ENCODE results near the gene ARHGAP42.

ARHGAP42 gene

DNA sequence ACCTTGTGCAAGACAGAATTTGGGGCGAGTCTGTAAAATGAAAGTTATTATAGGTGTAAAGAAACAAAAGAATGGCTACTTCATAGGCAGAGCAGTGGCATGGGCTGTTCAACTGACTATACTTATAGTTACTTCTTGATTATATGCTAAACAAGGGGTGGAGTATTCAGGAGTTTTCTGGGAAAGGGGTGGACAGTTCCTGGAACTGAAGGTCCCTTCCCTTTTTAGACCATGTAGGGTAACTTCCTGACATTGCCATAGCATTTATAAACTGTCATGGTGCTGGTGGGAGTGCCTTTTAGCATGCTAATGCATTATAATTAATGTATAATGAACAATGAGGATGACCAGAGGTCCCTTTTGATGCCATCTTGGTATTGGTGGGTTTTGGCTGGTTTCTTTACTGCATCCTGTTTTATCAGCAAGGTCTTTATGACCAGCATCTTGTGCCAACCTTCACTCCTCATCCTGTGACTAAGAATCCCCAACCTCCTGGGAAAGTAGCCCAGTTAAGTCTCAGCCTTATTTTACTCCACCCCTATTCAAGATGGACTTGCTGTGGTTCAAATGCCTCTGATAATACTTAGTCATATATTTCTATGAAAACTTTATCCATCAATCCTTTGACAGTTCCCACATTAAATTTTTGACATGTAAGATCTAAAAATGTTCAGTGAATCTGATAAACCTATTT, 118.6 kb downstream of the ARHGAP42 start:
- DNase-seq (ENCODE audit: low spot score), result no peak
- in situ Hi-C loops (cut with MboI; ENCODE audit: low pct_unique_long_range_greater_than_20kb, low sequenced_read_pairs, unreplicated experiment), result no loop called here
- TF ChIP-seq, protein P1, sequence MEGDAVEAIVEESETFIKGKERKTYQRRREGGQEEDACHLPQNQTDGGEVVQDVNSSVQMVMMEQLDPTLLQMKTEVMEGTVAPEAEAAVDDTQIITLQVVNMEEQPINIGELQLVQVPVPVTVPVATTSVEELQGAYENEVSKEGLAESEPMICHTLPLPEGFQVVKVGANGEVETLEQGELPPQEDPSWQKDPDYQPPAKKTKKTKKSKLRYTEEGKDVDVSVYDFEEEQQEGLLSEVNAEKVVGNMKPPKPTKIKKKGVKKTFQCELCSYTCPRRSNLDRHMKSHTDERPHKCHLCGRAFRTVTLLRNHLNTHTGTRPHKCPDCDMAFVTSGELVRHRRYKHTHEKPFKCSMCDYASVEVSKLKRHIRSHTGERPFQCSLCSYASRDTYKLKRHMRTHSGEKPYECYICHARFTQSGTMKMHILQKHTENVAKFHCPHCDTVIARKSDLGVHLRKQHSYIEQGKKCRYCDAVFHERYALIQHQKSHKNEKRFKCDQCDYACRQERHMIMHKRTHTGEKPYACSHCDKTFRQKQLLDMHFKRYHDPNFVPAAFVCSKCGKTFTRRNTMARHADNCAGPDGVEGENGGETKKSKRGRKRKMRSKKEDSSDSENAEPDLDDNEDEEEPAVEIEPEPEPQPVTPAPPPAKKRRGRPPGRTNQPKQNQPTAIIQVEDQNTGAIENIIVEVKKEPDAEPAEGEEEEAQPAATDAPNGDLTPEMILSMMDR (IDR thresholded peaks at IDR 0.05; ENCODE audit: extremely low read depth, insufficient read depth, missing control alignments), result no peak

DNA sequence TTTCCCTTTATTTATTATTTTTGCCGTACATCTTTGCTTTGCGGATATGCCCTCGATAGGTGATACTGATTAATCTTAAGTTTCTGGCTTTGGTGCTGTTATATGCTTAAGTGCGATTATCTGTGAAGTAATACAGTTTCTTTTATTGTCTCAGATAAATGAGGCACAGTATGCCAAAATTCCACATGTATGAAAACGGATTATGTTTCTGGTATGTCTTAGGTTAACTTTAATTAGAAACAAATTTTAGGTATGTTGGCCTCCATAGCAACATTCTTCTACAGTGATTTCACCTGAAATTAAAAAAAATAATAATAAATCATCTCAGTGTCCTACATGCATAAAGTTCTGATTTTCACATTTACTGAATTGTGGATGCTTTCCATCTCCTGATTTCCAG, 119.2 kb downstream of the ARHGAP42 start:
- in situ Hi-C loops (cut with MboI; ENCODE audit: low pct_unique_long_range_greater_than_20kb, low sequenced_read_pairs, unreplicated experiment), result no loop called here
- no peak for DNase-seq (ENCODE audit: low spot score)
- TF ChIP-seq, protein P1 (IDR thresholded peaks at IDR 0.05; ENCODE audit: extremely low read depth, insufficient read depth, missing control alignments), result no peak

DNA sequence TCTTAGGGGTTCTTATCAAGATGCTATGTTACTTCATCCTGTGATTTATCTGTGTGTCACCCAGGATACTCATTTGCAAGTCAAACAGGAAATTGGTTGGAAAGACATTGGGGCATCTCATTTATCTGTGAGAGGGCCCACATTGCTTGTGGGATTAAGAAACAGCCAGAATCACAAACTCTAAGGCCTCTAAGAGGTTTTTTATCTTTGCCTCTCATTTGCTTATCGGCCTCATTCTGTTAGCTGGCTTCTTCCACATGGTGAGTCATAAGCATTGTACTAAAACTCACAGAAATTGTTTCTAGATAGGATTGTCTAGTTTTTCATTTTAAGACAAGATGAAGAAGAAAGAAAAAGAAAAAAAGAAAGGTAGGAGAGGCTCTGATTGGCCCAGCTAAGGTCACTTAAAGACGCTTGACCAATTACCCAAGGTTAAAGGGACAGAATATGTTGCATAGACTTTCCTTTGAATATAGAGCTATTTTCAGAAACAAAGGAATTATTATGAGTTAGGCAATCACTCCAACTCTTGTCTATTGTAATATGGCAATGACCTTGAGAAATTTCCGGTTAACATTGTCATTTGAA, 121.9 kb downstream of the ARHGAP42 start:
- in situ Hi-C loops (cut with MboI; ENCODE audit: low pct_unique_long_range_greater_than_20kb, low sequenced_read_pairs, unreplicated experiment), result no loop called here
- no peak for DNase-seq (ENCODE audit: low spot score)
- TF ChIP-seq, protein P1 (IDR thresholded peaks at IDR 0.05; ENCODE audit: extremely low read depth, insufficient read depth, missing control alignments), result no peak

DNA sequence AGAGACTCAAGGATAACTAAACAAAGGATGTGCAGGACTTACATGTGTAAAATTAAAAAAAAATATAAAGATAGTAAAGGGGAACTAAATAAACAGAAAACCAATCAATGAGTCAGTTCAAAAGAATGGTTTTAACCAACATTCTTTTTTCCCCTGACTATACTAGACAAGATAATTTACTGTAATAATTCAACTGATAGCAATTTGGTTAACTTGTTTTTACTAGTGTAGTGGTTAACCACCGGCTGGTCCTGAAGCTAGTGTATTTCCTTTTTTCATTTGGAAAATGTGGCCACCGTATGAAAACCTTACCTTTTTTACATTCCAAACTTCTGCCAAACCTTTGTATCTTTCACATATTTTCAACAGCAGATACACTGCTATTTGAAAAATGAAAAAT, 123.1 kb downstream of the ARHGAP42 start:
- TF ChIP-seq, protein P1 (IDR thresholded peaks at IDR 0.05; ENCODE audit: extremely low read depth, insufficient read depth, missing control alignments), result no peak
- DNase-seq (ENCODE audit: low spot score), result no peak
- in situ Hi-C loops (cut with MboI; ENCODE audit: low pct_unique_long_range_greater_than_20kb, low sequenced_read_pairs, unreplicated experiment), result no loop called here

DNA sequence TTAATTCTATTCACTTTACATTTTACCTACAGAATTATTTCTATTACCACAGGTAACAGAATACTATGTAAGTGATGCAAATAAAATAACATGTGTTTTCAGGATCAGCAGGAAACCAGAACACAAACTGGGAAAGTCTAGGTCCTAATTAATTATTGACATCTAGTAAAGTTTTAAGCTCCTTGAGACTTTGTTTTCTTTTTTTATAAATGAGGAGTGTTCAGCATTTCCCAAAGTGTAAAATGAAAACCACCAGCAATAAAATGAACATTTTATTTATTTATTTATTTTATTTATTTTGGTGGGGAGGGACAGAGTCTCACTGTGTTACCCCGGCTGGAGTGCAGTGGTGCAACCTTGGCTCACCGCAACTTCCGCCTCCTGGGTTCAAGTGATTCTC, 123.6 kb downstream of the ARHGAP42 start:
- DNase-seq (ENCODE audit: low spot score), result no peak
- in situ Hi-C loops (cut with MboI; ENCODE audit: low pct_unique_long_range_greater_than_20kb, low sequenced_read_pairs, unreplicated experiment), result no loop called here
- TF ChIP-seq, protein P1 (IDR thresholded peaks at IDR 0.05; ENCODE audit: extremely low read depth, insufficient read depth, missing control alignments), result no peak

DNA sequence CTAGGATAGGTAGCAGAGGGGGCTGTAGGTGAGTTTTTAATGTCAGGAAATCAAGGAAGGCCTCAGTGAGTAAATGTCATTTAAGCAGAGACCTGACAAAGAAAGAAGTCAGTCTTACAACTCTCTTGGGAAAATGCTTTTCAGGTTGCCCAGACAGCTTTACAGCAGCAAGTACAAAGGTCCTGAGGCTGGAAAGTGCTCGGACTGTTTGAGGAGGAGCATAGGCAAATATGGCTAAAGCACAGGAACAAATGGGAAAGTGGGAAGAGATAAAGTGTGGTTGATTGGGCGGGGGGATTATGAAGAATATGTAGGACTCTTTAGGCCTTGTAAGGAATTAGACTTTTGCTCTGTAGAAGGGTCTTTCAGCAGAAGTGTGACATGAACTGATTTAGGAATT, 125.4 kb downstream of the ARHGAP42 start:
- TF ChIP-seq, protein P1 (IDR thresholded peaks at IDR 0.05; ENCODE audit: extremely low read depth, insufficient read depth, missing control alignments), result no peak
- no peak for DNase-seq (ENCODE audit: low spot score)
- in situ Hi-C loops (cut with MboI; ENCODE audit: low pct_unique_long_range_greater_than_20kb, low sequenced_read_pairs, unreplicated experiment), result no loop called here
